Peyer's patch (tissue), 4 donors: ENCODE measurements around the gene DCDC2. TPM values are rescaled to one million over a fixed set of nuclear protein-coding genes. Genes with fewer than 3 reads are reported as not detected.
"Not testable (repeated sequence)": the region's sequence is repeated elsewhere in the genome, so short reads cannot be mapped to it uniquely, and the experiment has no call there.

Source experiments
- DNase-seq, 3 donors: peaks; one replicate each; pipeline ENCODE4 v3.0.0-alpha.2; 2017 to 2019
- H3K27ac ChIP-seq, 4 donors: fragments of 200-600 bp; sonication (generic); one replicate each; pipeline ENCODE4 v1.5.1; 2016 to 2019
- H3K27me3 ChIP-seq, 2 donors: fragments of 200-600 bp; sonication (generic); one replicate each; pipeline ENCODE4 v1.5.1; 2019
- H3K36me3 ChIP-seq, 3 donors: fragments of 200-600 bp; sonication (generic); one replicate each; pipeline ENCODE4 v1.5.1; 2016 to 2019
- H3K4me1 ChIP-seq, 4 donors: fragments of 200-600 bp; sonication (generic); one replicate each; pipeline ENCODE4 v1.5.1; 2016 to 2019
- H3K4me3 ChIP-seq, 4 donors: fragments of 200-600 bp; sonication (generic); 1 replicate in 3 of 4; 2 replicates in 1 of 4; pipeline ENCODE4 v1.5.1; 2016 to 2019; ENCODE audit warnings: mild to moderate bottlenecking in 1 of 4
- H3K9me3 ChIP-seq, 4 donors: fragments of 200-600 bp; sonication (generic); one replicate each; pipeline ENCODE4 v1.5.1; 2016 to 2019; ENCODE audit warnings: mild to moderate bottlenecking in 1 of 4
- POLR2A ChIP-seq, 2 donors: fragments of 450-650 bp; IDR thresholded peaks; one replicate each; pipeline ENCODE4 v1.5.1; 2017; ENCODE audit warnings: antibody characterized with exemption in 2 of 2, mild to moderate bottlenecking in 2 of 2, moderate library complexity in 2 of 2
- total RNA-seq, 4 donors: library from RNA; depleted of rRNA; stranded (reverse); fragments of >200 nt; gene quantifications; one replicate each; pipeline ENCODE4 v1.1.0, GENCODE V29; 2016
- TF ChIP-seq, protein P1 (sequence below), 6 experiments: fragments of 450-650 bp in 4 of 6; fragments of 200-600 bp in 2 of 6; sonication (generic) in 1 of 6; IDR thresholded peaks; one replicate each; pipeline ENCODE4 v1.5.1; 2017 to 2019; ENCODE audit warnings: antibody characterized with exemption in 6 of 6, mild to moderate bottlenecking in 3 of 6, moderate library complexity in 1 of 6

The DCDC2 gene
- total RNA-seq, 4 donors from 2014 or later = 0.27 to 3.3 (median 0.63) TPM

DNA sequence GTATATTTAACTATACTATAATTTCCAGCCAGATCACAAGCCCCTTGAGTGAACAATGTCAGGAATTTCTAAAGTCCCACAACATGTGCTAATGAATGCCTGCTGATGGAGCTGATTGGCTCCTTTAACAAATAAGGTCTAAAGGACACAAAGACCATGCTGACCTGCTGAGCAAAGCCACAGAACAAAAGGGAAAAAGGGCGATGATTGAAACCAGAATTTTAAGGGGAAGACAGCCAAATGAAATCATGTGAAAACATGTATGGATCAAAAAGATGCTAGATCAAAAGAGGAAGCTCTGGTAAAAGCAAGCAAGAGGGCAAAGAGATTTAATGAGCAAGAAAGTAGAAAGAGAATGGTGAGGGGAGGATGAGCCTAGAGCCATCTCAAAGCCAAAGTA, 105.6 kb downstream of the DCDC2 start:
- H3K9me3 ChIP-seq = no peaks in the 10 kb centered on the region
- no peaks in the 10 kb centered on the region for H3K4me1 ChIP-seq
- H3K27me3 ChIP-seq = no peaks in the 10 kb centered on the region
- no peaks in the 10 kb centered on the region for H3K36me3 ChIP-seq
- TF ChIP-seq, protein P1, sequence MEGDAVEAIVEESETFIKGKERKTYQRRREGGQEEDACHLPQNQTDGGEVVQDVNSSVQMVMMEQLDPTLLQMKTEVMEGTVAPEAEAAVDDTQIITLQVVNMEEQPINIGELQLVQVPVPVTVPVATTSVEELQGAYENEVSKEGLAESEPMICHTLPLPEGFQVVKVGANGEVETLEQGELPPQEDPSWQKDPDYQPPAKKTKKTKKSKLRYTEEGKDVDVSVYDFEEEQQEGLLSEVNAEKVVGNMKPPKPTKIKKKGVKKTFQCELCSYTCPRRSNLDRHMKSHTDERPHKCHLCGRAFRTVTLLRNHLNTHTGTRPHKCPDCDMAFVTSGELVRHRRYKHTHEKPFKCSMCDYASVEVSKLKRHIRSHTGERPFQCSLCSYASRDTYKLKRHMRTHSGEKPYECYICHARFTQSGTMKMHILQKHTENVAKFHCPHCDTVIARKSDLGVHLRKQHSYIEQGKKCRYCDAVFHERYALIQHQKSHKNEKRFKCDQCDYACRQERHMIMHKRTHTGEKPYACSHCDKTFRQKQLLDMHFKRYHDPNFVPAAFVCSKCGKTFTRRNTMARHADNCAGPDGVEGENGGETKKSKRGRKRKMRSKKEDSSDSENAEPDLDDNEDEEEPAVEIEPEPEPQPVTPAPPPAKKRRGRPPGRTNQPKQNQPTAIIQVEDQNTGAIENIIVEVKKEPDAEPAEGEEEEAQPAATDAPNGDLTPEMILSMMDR (IDR thresholded peaks at IDR 0.05) = no peak
- TF ChIP-seq POLR2A (IDR thresholded peaks at IDR 0.05) = no peak
- no peak overlapping the region for H3K4me3 ChIP-seq
- H3K27ac ChIP-seq = no peak overlapping the region
- no peak for DNase-seq

GRCh38 chr6:24251339-24251738, 106.5 kb downstream of the DCDC2 start:
- TF ChIP-seq, protein P1 (IDR thresholded peaks at IDR 0.05) = no peak
- TF ChIP-seq POLR2A (IDR thresholded peaks at IDR 0.05) = no peak
- Histone ChIP-seq H3K36me3 (no peaks in the 10 kb centered on the region), H3K27me3 (no peaks in the 10 kb centered on the region), H3K4me1 (no peaks in the 10 kb centered on the region), H3K9me3 (no peaks in the 10 kb centered on the region), H3K27ac (no peak overlapping the region), H3K4me3 (no peak overlapping the region)
- no peak for DNase-seq

GRCh38 chr6:24249926-24250325, 107.9 kb downstream of the DCDC2 start:
- Histone ChIP-seq H3K27ac (no peak overlapping the region), H3K36me3 (no peaks in the 10 kb centered on the region), H3K4me1 (no peaks in the 10 kb centered on the region), H3K4me3 (no peak overlapping the region), H3K9me3 (no peaks in the 10 kb centered on the region), H3K27me3 (no peaks in the 10 kb centered on the region)
- no peak for TF ChIP-seq POLR2A (IDR thresholded peaks at IDR 0.05)
- TF ChIP-seq, protein P1 (IDR thresholded peaks at IDR 0.05) = no peak
- DNase-seq = no peak

GRCh38 chr6:24245275-24245674, 112.6 kb downstream of the DCDC2 start:
- TF ChIP-seq, protein P1 (IDR thresholded peaks at IDR 0.05) = no peak
- TF ChIP-seq POLR2A (IDR thresholded peaks at IDR 0.05) = no peak
- Histone ChIP-seq H3K4me3 (no peak overlapping the region), H3K9me3 (no peaks in the 10 kb centered on the region), H3K36me3 (no peaks in the 10 kb centered on the region), H3K27me3 (no peaks in the 10 kb centered on the region), H3K4me1 (no peaks in the 10 kb centered on the region), H3K27ac (no peak overlapping the region)
- DNase-seq = no peak

DNA sequence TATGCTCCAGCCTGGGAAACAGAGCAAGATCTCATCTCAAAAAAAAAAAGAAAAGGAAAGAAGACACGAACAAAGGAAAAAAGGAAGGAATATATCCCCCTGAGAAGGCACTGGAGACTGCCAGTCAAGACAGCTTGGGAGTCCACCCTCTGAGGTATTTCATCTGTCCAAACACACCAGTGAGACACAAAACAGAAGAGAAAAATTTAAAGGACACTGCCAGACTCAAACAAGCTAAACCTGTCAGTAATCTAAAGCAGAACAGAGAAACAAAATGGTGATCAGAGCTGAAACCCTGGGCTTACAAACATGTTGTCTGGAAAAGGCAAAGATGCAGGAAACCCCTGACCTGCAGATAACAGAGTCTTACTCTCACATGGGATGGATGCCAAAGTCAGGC, 114.9 kb downstream of the DCDC2 start:
- Histone ChIP-seq H3K27me3 (no peaks in the 10 kb centered on the region), H3K4me1 (no peaks in the 10 kb centered on the region), H3K27ac (no peak overlapping the region), H3K4me3 (no peak overlapping the region), H3K9me3 (no peaks in the 10 kb centered on the region), H3K36me3 (no peaks in the 10 kb centered on the region)
- no peak for DNase-seq
- no peak for TF ChIP-seq POLR2A (IDR thresholded peaks at IDR 0.05)
- TF ChIP-seq, protein P1 (IDR thresholded peaks at IDR 0.05) = no peak

DNA sequence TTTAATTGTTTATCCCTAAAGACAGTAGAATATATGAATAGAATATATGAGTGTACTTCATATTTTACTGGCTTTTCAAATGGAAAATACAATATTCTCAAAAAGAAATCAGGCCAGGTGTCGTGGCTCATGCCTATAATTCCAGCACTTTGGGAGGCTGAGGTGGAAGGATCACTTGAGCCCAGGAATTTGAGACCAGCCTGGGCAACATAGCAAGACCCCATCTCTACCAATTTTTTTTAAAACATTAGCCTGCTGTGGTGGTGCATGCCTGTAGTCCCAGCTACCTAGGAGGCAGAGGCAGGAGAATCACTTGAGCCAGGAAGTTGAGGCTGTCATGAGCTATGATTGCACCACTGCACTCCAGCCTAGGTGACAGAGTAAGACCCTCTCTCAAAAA, 116.1 kb downstream of the DCDC2 start:
- DNase-seq, H3K27ac ChIP-seq, H3K4me3 ChIP-seq, H3K9me3 ChIP-seq, H3K4me1 ChIP-seq, H3K27me3 ChIP-seq, H3K36me3 ChIP-seq: not testable (repeated sequence)
